Neural cell (in vitro differentiated cells): ENCODE data around the gene TIE1.

ENCODE experiments used
- CTCF ChIP-seq: fragments of 450-650 bp; IDR thresholded peaks from 2 replicates; pipeline ENCODE4 v1.5.1; 2014; ENCODE audit warnings: antibody characterized with exemption, mild to moderate bottlenecking, moderate library complexity; ENCODE audit not compliant: poor library complexity, severe bottlenecking
- EP300 ChIP-seq: fragments of 450-650 bp; conservative IDR thresholded peaks from 2 replicates; pipeline ENCODE4 v1.6.1; 2014; ENCODE audit warnings: antibody characterized with exemption, mild to moderate bottlenecking, moderate library complexity; ENCODE audit not compliant: poor library complexity, severe bottlenecking
- EZH2 ChIP-seq: fragments of 200-600, 300-800 bp; shearing (Covaris generic), sonication (generic); IDR thresholded peaks from 2 replicates; pipeline ENCODE4 v1.6.1; 2014; ENCODE audit warnings: antibody characterized with exemption, low read length, borderline replicate concordance, mild to moderate bottlenecking; ENCODE audit not compliant: insufficient read depth, poor library complexity, severe bottlenecking
- MXI1 ChIP-seq: fragments of 450-650 bp; conservative IDR thresholded peaks from 2 replicates; pipeline ENCODE4 v1.6.1; 2014; ENCODE audit warnings: antibody characterized with exemption, mild to moderate bottlenecking; ENCODE audit not compliant: poor library complexity, severe bottlenecking
- POLR2AphosphoS5 ChIP-seq: IDR thresholded peaks from 2 replicates; pipeline ENCODE4 v1.6.1; 2012
- RAD21 ChIP-seq: fragments of 450-650 bp; conservative IDR thresholded peaks from 2 replicates; pipeline ENCODE4 v1.6.1; 2014; ENCODE audit warnings: antibody characterized with exemption, mild to moderate bottlenecking, moderate library complexity
- REST ChIP-seq: IDR thresholded peaks from 2 replicates; pipeline ENCODE4 v1.6.1; 2012; ENCODE audit warnings: borderline replicate concordance
- SMC3 ChIP-seq: fragments of 450-650 bp; conservative IDR thresholded peaks from 2 replicates; pipeline ENCODE4 v1.6.1; 2014; ENCODE audit warnings: antibody characterized with exemption, mild to moderate bottlenecking, moderate library complexity; ENCODE audit not compliant: poor library complexity
- TAF1 ChIP-seq: IDR thresholded peaks from 2 replicates; pipeline ENCODE4 v1.6.1; 2012; ENCODE audit warnings: low read depth

- TF ChIP-seq TAF1 (no peak), CTCF (no peak), REST (no peak), POLR2AphosphoS5 (no peak), RAD21 (no peak), SMC3 (no peak), EP300 (no peak), EZH2 (no peak), MXI1 (no peak)
Measured at GRCh38 chr1:43276673-43277072, 24.1 kb upstream of the TIE1 start.
